DND-41 (cell line): ENCODE data around the gene PAPPA2.

ENCODE experiments used
- CTCF ChIP-seq: IDR thresholded peaks from 2 replicates; pipeline ENCODE4 v1.5.1; 2012; ENCODE audit warnings: borderline replicate concordance, low read length, moderate library complexity, mild to moderate bottlenecking; ENCODE audit not compliant: poor library complexity, severe bottlenecking; ENCODE audit errors: extremely low read depth
- EZH2 ChIP-seq: IDR thresholded peaks from 3 replicates; pipeline ENCODE4 v1.6.1; 2012; ENCODE audit warnings: borderline replicate concordance, low read depth, mild to moderate bottlenecking, moderate library complexity, low read length, inconsistent platforms; ENCODE audit not compliant: severe bottlenecking

- TF ChIP-seq CTCF (no peak), EZH2 (no peak)
These were observed 417.0 kb downstream of the PAPPA2 start for GRCh38 chr1:176879784-176880620.
